NK-92 treated with Interleukin-12 subunit alpha and Interleukin-12 subunit beta, amount 100 ng/mL, for 24 hours (cell line): ENCODE results near the gene CTSO.
"Not testable (repeated sequence)": the region's sequence is repeated elsewhere in the genome, so short reads cannot be mapped to it uniquely, and the experiment has no call there.

Experiments
- DNase-seq: peaks from one replicate; lab custom pipeline; 2025; lab: John Stamatoyannopoulos, UW

CTSO gene

GRCh38 chr4:155954939-155955338 is 1.3 kb upstream of the CTSO start:
- no peak for DNase-seq

- DNase-seq: no peak
These were observed 536 bp upstream of the CTSO start for GRCh38 chr4:155954118-155954685.

GRCh38 chr4:155952501-155952901 is 1.2 kb downstream of the CTSO start:
- DNase-seq: no peak

GRCh38 chr4:155950461-155950860 is 3.2 kb downstream of the CTSO start:
- no peak for DNase-seq

GRCh38 chr4:155948541-155948940 is 5.1 kb downstream of the CTSO start:
- no peak for DNase-seq

- no peak for DNase-seq
These were observed 7.2 kb downstream of the CTSO start for GRCh38 chr4:155946486-155946885.

GRCh38 chr4:155944516-155944915 is 9.2 kb downstream of the CTSO start:
- DNase-seq: no peak

GRCh38 chr4:155943605-155944291 is 9.9 kb downstream of the CTSO start:
- DNase-seq: no peak

GRCh38 chr4:155941820-155942219 is 11.8 kb downstream of the CTSO start:
- no peak for DNase-seq

- no peak for DNase-seq
These were observed 12.4 kb downstream of the CTSO start for GRCh38 chr4:155941085-155941790.

- no peak for DNase-seq
These were observed 18.2 kb downstream of the CTSO start for GRCh38 chr4:155935389-155935986.

GRCh38 chr4:155934634-155935033 is 19.0 kb downstream of the CTSO start:
- DNase-seq: not testable (repeated sequence)

- DNase-seq: no peak
These were observed 22.0 kb downstream of the CTSO start for GRCh38 chr4:155931634-155932033.

- DNase-seq: no peak
These were observed 23.3 kb downstream of the CTSO start for GRCh38 chr4:155930330-155930729.

GRCh38 chr4:155929833-155930232 is 23.8 kb downstream of the CTSO start:
- DNase-seq: no peak

GRCh38 chr4:155924637-155925036 is 29.0 kb downstream of the CTSO start:
- no peak for DNase-seq

- DNase-seq: no peak
These were observed 32.1 kb downstream of the CTSO start for GRCh38 chr4:155921597-155921996.

GRCh38 chr4:155914782-155915181 is 38.9 kb downstream of the CTSO start:
- DNase-seq: no peak

GRCh38 chr4:155911905-155912304 is 41.8 kb downstream of the CTSO start:
- no peak for DNase-seq

- no peak for DNase-seq
These were observed 43.9 kb downstream of the CTSO start for GRCh38 chr4:155909615-155910226.

- DNase-seq: no peak
These were observed 45.2 kb downstream of the CTSO start for GRCh38 chr4:155908187-155909139.
